Hindlimb muscle (tissue), 1 donor: ENCODE results near the gene CHRNA7. TPM values are rescaled to one million over a fixed set of nuclear protein-coding genes. Genes with fewer than 3 reads are reported as not detected.

Experiments
- DNase-seq: peaks from one replicate; pipeline ENCODE4 v3.0.0-alpha.2; 2013
- polyA plus RNA-seq: library from polyadenylated mRNA; unstranded; fragments of 120-200 nt; gene quantifications from one replicate; pipeline ENCODE4 v1.2.1, GENCODE V29; 2013; ENCODE audit not compliant: insufficient read length

Gene CHRNA7
- 1.6 TPM for polyA plus RNA-seq

DNA sequence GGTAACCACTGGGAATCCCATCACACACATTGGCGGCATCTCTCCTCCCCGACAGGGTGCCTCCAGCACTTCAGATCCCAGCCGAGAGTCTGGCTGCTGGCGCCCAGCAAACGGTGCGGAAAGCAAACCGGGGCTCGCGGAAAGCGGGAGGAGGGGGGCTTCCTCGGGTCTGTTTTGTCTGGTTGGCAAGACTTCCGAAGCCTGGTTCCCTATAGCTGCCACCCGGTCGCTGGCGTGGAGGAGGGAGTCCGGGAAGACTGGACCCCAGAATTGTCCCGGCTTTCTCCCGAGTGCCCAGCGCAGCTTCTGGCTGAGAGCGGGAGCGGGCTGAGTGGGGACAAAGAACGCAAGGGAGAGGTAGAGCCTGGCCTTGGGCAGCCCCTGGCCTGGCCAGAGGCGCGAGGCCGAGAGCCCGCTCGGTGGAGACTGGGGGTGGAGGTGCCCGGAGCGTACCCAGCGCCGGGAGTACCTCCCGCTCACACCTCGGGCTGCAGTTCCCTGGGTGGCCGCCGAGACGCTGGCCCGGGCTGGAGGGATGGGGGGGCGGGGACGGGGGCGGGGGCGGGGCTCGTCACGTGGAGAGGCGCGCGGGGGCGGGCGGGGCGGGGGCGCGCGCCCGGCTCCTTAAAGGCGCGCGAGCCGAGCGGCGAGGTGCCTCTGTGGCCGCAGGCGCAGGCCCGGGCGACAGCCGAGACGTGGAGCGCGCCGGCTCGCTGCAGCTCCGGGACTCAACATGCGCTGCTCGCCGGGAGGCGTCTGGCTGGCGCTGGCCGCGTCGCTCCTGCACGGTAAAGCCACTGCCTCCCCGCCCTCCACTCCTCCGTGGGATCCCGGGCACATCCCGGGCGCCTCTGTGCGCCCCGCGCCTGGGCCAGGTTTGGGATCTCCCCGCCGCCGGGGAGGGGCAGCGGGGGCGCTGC lies at the start of gene CHRNA7:
Gene CHRNA7, plus strand, starts transcription at position 654 of the 920 bp plus-strand sequence. Its CDS starts 80 bp downstream, at position 734.
- DNase-seq: peak; percentile 36

GRCh38 chr15:31985607-31986006 lies 44.7 kb upstream of the CHRNA7 start:
- no peak for DNase-seq

- no peak for DNase-seq
Measured at GRCh38 chr15:31993062-31993461, 37.3 kb upstream of the CHRNA7 start.

GRCh38 chr15:31997711-31998110 lies 32.6 kb upstream of the CHRNA7 start:
- no peak for DNase-seq

DNA sequence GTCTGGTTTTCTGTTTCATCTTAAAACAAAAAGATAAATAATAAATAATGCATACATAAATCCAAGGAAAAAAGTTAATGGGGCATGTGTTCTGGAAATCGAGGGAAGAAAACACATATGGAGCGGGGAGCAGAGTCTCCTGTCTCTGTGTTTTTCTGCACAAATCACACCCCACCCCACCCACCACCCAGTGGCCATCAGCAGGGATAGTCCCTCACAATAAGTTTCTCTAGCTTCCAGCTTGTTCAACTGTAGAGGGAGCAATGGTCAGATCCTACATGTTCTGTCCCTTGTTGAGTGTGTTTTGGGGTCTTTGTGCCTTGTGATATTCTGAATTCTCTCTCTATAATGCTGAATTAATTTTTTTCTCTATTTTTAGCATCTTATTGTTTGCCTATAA lies 26.8 kb upstream of the CHRNA7 start:
- no peak for DNase-seq

- DNase-seq: no peak
Measured at GRCh38 chr15:32004249-32004648, 26.1 kb upstream of the CHRNA7 start.

DNA sequence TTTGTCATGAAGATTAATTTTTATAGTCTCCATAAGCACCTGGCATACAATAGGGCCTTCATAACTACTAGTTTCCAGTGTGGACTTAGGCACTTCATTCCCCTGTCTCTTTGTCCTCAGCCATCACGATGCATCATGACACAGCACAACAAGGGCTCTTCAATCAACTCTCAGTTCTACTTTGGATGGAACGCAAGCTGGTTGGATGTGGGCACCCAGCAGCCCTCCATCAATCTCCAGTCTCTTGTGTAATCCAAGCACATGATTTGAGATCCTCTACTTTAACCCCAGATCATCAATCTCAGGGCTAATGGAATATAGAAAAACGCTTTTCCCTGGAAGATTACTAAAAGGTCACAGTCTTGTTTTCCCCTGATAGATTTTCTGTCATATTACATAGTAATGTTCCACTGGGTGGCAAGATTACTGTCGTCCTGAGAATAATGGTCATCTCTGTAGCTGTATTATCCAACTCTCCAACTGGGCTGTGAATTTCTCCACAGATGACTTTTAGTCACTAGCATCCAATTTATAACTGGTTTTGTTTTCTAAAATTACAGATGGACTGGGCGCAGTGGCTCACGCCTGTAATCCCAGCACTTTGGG lies 22.9 kb upstream of the CHRNA7 start:
- DNase-seq: no peak

DNA sequence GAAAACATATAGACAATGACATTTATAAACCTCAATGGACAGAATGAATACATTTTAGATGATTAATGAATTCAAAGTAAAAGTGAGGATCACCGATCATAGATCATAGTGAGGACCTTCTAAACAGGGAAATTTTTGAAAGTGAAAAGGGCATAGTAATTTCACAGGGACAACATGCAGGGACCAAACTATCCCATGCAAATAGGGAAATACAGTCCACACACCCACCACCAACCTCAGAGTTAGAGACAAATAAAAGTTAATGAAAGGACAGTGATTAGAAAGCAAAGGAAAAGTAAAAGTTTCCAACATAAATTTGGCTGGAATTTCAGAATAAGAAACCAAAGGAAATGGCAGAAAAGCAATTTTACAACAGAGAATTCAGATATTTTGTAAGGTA lies 15.4 kb upstream of the CHRNA7 start:
- no peak for DNase-seq

- DNase-seq: no peak
Measured at GRCh38 chr15:32020156-32020555, 10.2 kb upstream of the CHRNA7 start.

DNA sequence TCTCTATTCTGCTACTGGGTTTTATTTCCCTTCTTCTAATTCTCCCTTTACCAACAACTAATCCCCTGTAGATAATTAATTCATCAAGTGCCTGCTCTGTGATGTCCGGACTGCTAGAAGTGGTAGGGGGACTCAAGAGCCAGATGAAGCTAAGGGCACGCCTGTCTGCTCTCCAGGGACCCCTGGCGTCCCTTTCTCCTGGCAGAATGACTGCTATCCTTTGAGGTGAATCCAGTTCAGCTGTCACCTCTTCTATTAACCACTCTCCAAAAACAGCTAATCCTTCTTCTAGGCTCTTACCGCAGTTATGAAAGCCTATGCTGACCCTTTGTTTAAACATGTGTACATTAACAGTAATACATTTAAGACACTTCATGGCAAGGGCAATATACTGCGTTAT lies 1.4 kb upstream of the CHRNA7 start:
- DNase-seq: no peak

GRCh38 chr15:32029409-32029861 lies 880 bp upstream of the CHRNA7 start:
- DNase-seq: peak; percentile 20

DNA sequence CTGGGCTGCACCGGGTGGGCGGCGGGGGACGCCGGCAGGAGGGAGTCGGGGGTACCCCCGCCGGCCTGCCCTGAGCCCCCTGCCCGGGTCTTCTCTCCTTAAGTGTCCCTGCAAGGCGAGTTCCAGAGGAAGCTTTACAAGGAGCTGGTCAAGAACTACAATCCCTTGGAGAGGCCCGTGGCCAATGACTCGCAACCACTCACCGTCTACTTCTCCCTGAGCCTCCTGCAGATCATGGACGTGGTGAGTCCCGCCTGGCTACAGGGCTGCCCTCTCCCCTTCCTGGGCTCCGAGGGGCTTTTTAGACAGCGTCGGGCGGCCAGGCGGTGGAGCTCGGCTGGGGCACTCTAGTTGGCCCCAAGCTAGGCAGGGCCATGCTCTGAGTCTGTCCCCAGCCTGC lies 480 bp downstream of the CHRNA7 start:
- DNase-seq: no peak

DNA sequence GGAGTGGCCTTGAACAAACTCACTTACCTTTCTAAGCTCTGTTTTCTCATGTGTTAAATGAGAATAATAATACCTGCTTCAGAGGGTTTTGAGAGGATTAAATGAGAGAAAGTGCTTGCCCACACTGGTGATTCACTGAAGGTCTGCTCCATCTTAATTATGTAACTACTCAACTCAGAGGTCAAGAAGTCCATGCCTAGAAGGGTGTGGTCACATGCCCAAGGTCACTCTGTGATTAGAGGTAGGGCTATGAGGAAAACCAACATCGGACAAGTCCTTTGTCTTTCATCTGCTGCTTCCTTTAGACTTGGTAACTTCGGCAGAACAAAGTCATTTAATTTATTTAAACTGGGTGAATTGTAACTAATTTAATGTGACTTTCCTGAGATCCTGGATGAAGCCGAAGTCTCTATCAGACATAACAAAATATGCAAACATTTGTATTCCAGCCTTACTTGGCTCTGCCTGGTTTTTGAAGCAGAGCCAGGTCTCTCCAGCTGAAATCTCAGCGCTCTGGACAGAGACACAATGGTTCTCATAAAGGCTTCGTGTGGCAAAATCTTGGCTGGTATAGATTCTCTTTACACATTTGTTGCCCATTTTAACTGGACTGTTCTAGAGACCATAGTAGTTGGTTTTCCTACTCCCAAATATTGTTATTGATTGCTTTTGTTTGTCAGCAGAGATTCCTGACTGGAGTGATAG lies 3.0 kb downstream of the CHRNA7 start:
- DNase-seq: no peak

- no peak for DNase-seq
Measured at GRCh38 chr15:32034106-32034505, 3.8 kb downstream of the CHRNA7 start.

GRCh38 chr15:32035285-32035684 lies 5.0 kb downstream of the CHRNA7 start:
- no peak for DNase-seq

- no peak for DNase-seq
Measured at GRCh38 chr15:32036971-32037370, 6.7 kb downstream of the CHRNA7 start.

DNA sequence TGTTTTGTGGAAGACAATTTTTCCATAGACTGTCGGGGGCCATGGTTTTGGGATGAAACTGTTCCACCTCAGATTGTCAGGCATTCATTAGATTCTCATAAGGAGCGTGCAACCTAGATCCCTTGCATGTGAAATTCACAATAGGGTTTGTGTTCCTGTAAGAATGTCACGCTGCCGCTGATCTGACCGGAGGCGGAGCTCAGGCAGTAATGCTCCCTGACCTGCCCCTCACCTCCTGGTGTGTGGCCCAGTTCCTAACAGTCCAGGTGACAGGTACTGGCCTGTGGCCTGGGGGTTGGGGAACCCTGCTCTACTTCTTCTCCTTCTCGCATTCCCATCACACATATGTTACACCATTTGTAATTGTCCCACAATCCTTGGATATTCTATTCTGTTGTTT lies 11.0 kb downstream of the CHRNA7 start:
- no peak for DNase-seq

- no peak for DNase-seq
Measured at GRCh38 chr15:32042269-32042972, 12.1 kb downstream of the CHRNA7 start.

DNA sequence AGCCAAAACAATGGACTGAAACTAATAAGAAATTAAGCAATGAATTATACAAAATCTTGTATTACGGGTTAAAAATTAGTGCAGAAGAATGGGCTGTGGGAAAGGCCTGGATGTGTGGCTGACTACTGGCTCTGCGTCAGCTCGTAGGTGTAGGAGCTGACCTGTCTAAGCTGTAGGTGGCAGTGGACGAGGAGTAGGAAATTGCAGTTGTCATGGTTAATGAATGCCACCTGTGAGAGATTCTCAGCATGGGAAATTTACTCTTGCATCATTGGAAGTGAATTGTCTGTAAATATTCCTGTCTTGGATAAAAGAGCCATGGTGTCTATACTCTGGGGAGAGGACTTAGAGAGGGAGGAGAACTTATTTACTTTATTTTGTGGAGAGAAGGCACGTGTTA lies 23.4 kb downstream of the CHRNA7 start:
- no peak for DNase-seq

DNA sequence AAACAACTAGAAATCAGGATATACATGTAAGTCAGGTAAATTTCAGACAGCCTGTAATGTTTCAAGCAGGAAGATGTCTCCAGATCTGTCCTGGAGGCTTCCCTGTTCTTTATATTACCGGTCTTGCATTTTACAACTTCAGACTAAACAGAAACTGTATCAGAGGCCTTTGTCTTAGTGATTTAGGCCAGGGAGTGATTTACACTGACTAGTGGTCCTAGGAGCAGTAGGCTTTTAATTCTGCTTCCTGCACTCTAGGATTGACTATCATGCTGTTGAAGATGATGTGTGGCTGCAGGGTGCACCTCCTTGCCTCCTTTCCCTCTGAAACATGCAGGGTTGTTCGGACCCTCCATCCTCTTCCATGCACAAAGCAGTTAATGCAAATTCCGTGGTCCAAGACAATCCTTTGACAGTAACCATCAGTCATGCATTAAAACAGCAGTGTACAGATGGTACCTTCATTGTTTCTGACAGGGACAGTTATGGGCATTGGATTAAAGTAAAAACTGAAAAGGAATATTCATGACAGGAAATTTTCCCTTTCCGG lies 27.6 kb downstream of the CHRNA7 start:
- DNase-seq: peak; percentile 6

DNA sequence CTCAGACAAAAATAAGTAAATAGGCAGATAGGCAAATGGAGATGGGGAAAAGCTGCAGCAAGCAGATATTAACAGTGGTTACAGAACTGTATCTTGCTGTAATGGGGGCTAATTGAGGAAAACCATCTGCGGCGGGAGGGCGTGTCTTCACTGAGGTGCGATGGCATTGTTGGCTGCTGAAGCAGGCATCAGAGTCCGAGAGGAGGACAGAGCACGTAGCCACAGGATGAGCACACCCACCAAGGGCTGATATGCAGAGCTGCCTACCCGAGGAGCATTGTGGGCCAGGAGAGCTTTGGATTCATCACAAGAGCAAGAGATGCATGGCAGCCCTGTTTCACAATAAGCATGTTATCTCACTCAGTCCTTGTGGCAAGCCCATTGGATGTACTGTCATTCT lies 30.4 kb downstream of the CHRNA7 start:
- DNase-seq: no peak

DNA sequence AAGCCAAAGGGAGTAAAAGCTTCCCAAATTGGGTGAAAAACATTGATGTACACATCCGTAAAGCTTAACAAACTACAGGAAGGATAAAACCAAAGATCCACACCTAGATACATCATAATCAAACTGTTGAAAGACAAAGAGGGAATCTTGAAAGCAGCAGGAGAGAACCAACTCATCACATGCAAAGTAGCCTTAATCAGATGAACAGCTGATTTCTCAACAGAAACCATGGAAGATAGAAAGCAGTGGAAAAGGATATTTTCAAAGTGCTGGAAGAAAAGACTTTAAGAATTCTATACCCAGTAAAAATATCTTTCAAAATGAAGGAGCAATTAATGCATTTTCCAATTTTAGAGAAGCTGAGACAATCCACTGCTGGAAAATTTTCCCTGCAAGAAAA lies 36.8 kb downstream of the CHRNA7 start:
- DNase-seq: no peak
